ENCODE results near the gene LDB2.
"Not testable (repeated sequence)": the region's sequence is repeated elsewhere in the genome, so short reads cannot be mapped to it uniquely, and the experiment has no call there.

The LDB2 gene

DNA sequence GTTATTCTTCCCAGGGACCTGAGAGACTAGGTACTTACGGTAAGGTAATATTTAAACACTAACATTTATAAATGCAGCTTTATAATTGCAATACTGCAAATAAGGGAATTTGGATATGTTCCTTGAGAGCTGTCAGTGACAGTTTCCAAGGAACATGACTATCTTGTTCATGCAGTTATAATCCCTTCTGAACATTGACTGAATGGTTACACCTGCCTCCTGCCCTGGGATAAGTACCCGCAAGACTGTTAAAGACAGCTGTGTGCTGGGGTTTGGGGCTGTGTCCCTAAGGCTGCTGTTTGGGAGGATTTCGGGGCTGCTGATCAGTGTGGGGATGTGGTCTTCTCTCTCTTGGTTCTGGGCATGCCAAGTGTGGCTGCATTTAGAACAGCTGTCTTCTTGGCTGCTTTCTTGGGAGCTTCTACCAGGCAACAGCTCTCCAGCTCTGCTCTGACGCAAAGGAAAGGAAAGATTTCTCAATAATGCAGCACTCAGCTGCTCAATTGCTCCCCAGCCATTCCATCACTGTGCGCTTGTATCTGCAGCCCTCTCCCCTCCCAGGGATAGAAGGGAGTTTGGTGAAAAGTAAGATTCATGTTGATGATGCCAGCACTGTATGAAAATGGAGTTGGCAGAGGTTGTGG lies 373.4 kb downstream of the LDB2 start:
- DNase-seq (ENCODE audit: low read depth), result no peak
- H3K4me3 ChIP-seq (ENCODE audit: low read depth, low read length), result no peak overlapping the region
- TF ChIP-seq, protein P1, sequence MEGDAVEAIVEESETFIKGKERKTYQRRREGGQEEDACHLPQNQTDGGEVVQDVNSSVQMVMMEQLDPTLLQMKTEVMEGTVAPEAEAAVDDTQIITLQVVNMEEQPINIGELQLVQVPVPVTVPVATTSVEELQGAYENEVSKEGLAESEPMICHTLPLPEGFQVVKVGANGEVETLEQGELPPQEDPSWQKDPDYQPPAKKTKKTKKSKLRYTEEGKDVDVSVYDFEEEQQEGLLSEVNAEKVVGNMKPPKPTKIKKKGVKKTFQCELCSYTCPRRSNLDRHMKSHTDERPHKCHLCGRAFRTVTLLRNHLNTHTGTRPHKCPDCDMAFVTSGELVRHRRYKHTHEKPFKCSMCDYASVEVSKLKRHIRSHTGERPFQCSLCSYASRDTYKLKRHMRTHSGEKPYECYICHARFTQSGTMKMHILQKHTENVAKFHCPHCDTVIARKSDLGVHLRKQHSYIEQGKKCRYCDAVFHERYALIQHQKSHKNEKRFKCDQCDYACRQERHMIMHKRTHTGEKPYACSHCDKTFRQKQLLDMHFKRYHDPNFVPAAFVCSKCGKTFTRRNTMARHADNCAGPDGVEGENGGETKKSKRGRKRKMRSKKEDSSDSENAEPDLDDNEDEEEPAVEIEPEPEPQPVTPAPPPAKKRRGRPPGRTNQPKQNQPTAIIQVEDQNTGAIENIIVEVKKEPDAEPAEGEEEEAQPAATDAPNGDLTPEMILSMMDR (IDR thresholded peaks at IDR 0.05; ENCODE audit: insufficient read depth, low read depth, low read length, missing control alignments), result no peak

DNA sequence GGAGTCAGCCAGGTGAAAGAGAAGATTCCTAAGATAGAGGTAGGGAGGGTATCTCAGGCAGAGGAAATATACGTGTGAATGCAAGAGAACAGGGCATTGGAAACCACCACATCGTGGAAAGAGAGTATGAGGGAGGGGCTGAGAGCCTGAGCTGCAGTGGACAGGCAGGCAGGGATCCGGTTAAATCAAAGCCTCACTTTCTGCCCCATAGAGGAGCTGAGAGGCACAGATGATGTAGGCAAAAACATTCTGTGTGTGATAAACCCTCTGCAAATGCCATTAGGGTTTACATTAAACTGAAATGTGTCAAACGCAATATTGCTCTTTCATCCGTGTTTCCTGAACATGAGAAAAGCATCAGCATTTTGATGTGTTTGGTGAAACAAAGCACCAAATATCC lies 374.0 kb downstream of the LDB2 start:
- TF ChIP-seq, protein P1 (IDR thresholded peaks at IDR 0.05; ENCODE audit: insufficient read depth, low read depth, low read length, missing control alignments), result no peak
- no peak overlapping the region for H3K4me3 ChIP-seq (ENCODE audit: low read depth, low read length)
- DNase-seq (ENCODE audit: low read depth), result no peak

DNA sequence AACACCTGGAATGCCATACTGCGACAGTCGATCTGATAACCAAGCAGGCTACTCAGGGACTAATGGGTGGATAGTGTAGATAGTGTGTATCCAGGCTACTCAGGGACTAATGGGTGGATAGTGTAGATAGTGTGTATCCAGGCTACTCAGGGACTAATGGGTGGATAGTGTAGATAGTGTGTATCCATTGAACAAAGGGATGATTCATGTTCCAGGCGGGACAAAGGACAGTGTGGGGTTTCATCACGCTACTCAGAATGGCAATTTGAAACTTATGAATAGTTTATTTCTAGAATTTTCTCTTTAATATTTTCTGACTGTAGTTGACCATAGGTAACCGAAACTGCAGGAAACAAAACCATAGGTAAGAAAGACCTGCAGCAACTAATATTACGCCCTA lies 374.9 kb downstream of the LDB2 start:
- not testable (repeated sequence) for DNase-seq (ENCODE audit: low read depth); H3K4me3 ChIP-seq (ENCODE audit: low read depth, low read length)

DNA sequence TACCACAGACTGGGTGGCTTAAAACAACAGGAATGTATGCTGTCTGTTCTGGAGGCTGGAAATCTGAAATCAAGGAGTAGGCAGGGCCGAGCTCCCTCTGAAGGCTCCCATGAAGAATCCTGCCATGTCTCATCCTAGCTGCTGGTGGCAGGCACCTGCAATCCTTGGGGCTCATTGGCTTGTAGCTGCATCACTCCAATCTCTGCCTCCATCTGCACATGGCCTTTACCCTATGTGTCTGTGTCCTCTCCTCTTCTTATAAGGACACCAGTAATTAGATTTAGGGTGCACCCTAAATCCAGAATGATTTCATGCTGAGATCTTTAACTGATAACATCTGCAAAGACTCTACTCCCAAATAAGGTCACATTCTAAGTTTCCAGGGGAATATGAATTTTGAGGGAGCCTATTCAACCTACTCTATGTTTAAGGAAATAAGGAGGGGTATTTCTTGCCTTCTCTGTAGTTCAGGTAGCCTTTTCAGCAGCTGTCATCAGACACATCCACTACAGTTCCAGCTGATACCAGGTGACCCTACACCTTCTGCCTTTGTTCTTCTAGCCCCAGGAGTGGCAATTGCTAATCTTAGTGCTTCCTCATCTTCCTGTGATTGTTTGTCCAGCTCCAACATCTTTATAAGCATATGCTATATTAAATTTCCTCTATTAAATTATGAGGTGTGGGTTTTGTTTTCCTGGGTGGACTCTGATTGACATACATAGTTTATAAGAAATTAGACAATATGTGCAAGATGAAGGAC lies 377.1 kb downstream of the LDB2 start:
- TF ChIP-seq, protein P1 (IDR thresholded peaks at IDR 0.05; ENCODE audit: insufficient read depth, low read depth, low read length, missing control alignments), result no peak
- H3K4me3 ChIP-seq (ENCODE audit: low read depth, low read length), result no peak overlapping the region
- no peak for DNase-seq (ENCODE audit: low read depth)

DNA sequence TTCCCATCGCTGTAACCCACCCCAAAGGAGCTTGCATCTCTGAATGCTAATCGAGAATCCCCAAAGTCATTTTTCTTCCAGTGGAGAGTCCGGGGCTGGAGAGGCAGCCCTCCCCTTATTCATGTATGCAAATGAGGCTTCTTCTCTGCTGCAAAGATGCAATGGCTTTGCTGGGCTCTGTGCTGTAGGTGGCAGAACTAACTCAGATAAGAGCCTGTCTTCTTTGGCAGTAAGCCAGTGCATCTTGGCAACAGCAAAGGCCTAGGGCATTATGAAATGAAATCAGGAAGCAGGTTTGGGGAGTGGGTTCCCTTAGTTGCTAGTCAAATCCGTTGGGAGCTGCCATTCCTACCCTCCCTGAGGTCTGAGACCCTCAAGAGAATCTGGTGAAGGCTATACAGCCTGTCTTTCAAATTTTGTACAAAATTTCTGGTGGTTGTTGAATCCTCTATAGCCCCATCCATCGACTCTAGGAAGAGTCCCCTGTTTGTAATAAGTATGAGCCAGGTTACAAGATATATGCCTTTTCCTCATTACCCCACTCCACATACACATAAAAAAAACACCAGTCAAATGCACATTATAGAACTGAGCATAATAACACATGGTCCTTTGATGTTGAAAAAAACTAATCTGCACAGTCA lies 381.5 kb downstream of the LDB2 start:
- peak; percentile 5 for DNase-seq (ENCODE audit: low read depth)
- TF ChIP-seq, protein P1 (IDR thresholded peaks at IDR 0.05; ENCODE audit: insufficient read depth, low read depth, low read length, missing control alignments), result no peak
- no peak overlapping the region for H3K4me3 ChIP-seq (ENCODE audit: low read depth, low read length)

DNA sequence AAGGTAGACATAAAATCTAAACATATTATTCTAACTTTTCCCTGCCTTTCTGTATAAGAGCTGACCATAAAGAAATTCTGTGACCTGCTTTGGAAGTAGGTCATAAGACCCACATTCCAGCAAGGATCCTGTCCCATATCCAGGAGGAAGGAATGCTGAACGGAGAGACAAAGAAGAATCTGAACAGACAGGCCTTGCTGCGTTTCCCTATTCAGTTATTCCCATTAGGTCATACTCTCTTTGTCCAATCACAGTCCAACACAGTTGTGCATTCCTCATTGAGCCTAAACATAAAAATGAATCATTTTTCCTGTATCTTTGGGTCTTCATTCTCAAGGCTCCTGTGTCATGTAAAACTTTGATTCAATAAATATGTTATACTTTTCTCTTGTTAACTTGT lies 384.6 kb downstream of the LDB2 start:
- TF ChIP-seq, protein P1 (IDR thresholded peaks at IDR 0.05; ENCODE audit: insufficient read depth, low read depth, low read length, missing control alignments), result no peak
- H3K4me3 ChIP-seq (ENCODE audit: low read depth, low read length), result no peak overlapping the region
- no peak for DNase-seq (ENCODE audit: low read depth)

DNA sequence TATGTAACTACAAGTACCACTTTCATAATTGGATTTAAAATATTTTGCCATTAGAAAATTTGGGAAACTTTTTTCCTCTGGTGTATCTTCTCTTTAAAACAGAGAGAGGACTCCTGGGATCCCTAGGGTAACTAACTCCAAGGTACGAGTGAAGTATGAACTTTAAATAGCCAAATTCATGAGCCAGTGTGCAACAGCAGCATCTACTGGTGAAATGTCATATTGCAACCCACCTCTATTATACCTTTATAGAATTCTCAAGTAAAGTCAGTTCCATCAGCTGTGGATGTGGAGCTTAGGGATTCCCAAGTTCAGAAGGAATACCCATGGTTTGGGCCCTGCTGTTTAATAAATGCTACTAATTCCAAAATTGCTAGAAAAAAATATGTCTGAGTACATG lies 389.5 kb downstream of the LDB2 start:
- TF ChIP-seq, protein P1 (IDR thresholded peaks at IDR 0.05; ENCODE audit: insufficient read depth, low read depth, low read length, missing control alignments), result peak; percentile 29
- DNase-seq (ENCODE audit: low read depth), result peak; percentile 7

More for the DNA sequence above, 389.5 kb downstream of the LDB2 start:
- no peak overlapping the region for H3K4me3 ChIP-seq (ENCODE audit: low read depth, low read length)

Measured in GM12865 (cell line).